ENCODE data around the gene BOLA2B.
"Not testable (repeated sequence)": the region's sequence is repeated elsewhere in the genome, so short reads cannot be mapped to it uniquely, and the experiment has no call there.

Gene BOLA2B

GRCh38 chr16:30186782-30187555, 6.5 kb downstream of the BOLA2B start:
- DNase-seq = peak; percentile 72 to 84
- TF ChIP-seq POLR2A (IDR thresholded peaks at IDR 0.05; ENCODE audit: low read length) (no peak), GATA1 (IDR thresholded peaks at IDR 0.05; ENCODE audit: low read depth, low read length) (no peak)

GRCh38 chr16:30186444-30186781, 7.1 kb downstream of the BOLA2B start:
- TF ChIP-seq GATA1 (IDR thresholded peaks at IDR 0.05; ENCODE audit: low read depth, low read length) (no peak), POLR2A (IDR thresholded peaks at IDR 0.05; ENCODE audit: low read length) (peak; percentile 30)
- no peak for DNase-seq

- no peak for DNase-seq
- TF ChIP-seq GATA1 (IDR thresholded peaks at IDR 0.05; ENCODE audit: low read depth, low read length) (no peak), POLR2A (IDR thresholded peaks at IDR 0.05; ENCODE audit: low read length) (no peak)
Observed at GRCh38 chr16:30185683-30186421, 7.6 kb downstream of the BOLA2B start.

GRCh38 chr16:30184891-30185682, 8.4 kb downstream of the BOLA2B start:
- DNase-seq = no peak
- TF ChIP-seq POLR2A (IDR thresholded peaks at IDR 0.05; ENCODE audit: low read length) = no peak
- no peak for TF ChIP-seq GATA1 (IDR thresholded peaks at IDR 0.05; ENCODE audit: low read depth, low read length)

- TF ChIP-seq POLR2A (IDR thresholded peaks at IDR 0.05; ENCODE audit: low read length) (no peak), GATA1 (IDR thresholded peaks at IDR 0.05; ENCODE audit: low read depth, low read length) (no peak)
- no peak for DNase-seq
Observed at GRCh38 chr16:30184096-30184890, 9.2 kb downstream of the BOLA2B start.

GRCh38 chr16:30183233-30184095, 10.0 kb downstream of the BOLA2B start, which contains the start of gene CORO1A:
Gene CORO1A (plus strand): TSS chr16:30183602. CDS start chr16:30185210, 1,608 bp downstream.
- TF ChIP-seq GATA1 (IDR thresholded peaks at IDR 0.05; ENCODE audit: low read depth, low read length) = no peak
- TF ChIP-seq POLR2A (IDR thresholded peaks at IDR 0.05; ENCODE audit: low read length) = no peak
- DNase-seq = peak; percentile 79 to 82

- no peak for TF ChIP-seq POLR2A (IDR thresholded peaks at IDR 0.05; ENCODE audit: low read length)
- TF ChIP-seq GATA1 (IDR thresholded peaks at IDR 0.05; ENCODE audit: low read depth, low read length) = no peak
- no peak for DNase-seq
Observed at GRCh38 chr16:30180741-30181140, 12.7 kb downstream of the BOLA2B start.

- TF ChIP-seq POLR2A (IDR thresholded peaks at IDR 0.05; ENCODE audit: low read length) = no peak
- TF ChIP-seq GATA1 (IDR thresholded peaks at IDR 0.05; ENCODE audit: low read depth, low read length) = no peak
- no peak for DNase-seq
Observed at GRCh38 chr16:30179931-30180330, 13.5 kb downstream of the BOLA2B start.

GRCh38 chr16:30179195-30179594, 14.3 kb downstream of the BOLA2B start:
- no peak for DNase-seq
- TF ChIP-seq GATA1 (IDR thresholded peaks at IDR 0.05; ENCODE audit: low read depth, low read length) = no peak
- TF ChIP-seq POLR2A (IDR thresholded peaks at IDR 0.05; ENCODE audit: low read length) = no peak

- DNase-seq = not testable (repeated sequence)
Observed at GRCh38 chr16:30176876-30177275, 16.6 kb downstream of the BOLA2B start.

GRCh38 chr16:30173054-30173453, 20.4 kb downstream of the BOLA2B start:
- TF ChIP-seq GATA1 (IDR thresholded peaks at IDR 0.05; ENCODE audit: low read depth, low read length) (no peak), POLR2A (IDR thresholded peaks at IDR 0.05; ENCODE audit: low read length) (no peak)
- DNase-seq = no peak

GRCh38 chr16:30170145-30170544, 23.3 kb downstream of the BOLA2B start:
- DNase-seq = not testable (repeated sequence)

GRCh38 chr16:30169416-30169815, 24.1 kb downstream of the BOLA2B start:
- DNase-seq = not testable (repeated sequence)

GRCh38 chr16:30168746-30169145, 24.7 kb downstream of the BOLA2B start:
- not testable (repeated sequence) for DNase-seq
